ENCODE data around the gene CYP3A7. TPM values are rescaled to one million over a fixed set of nuclear protein-coding genes. Genes with fewer than 3 reads are reported as not detected.
"Not testable (repeated sequence)": the region's sequence is repeated elsewhere in the genome, so short reads cannot be mapped to it uniquely, and the experiment has no call there.

The CYP3A7 gene
- total RNA-seq, 1 donor = not detected

DNA sequence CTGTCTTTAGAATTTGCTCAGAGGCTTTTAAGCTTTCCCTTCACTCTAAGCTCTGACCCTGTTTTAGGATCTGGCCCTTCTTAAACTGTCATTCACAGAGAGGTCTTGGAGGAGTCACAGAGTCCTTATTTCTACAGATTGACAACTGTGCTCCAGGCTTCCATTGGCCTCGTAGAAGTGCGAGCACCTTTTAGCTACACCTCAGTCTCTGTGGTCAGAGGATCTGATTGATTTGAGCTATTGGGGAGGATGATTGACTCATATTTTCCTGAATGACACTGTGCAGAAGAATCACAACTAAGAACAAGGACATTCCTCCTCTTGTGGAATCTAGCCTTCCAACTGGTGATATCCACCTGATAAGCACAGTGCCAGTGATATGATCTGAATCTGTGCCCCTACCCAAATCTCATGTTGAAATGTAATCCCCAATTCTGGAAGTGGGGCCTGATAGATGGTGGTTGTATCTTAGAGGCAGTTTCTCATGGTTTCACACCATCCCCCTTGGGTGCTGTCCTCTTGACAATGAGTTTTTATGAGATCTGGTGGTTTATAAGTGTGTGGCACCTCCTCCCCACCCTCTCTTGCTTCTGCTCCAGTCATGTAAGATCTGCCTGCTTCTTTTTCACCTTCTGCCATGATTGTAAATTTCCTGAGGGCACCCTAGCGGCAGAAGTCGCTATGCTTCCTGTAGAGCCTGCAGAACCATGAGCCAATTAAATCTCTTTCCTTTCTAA is 3.2 kb downstream of the CYP3A7 start:
- no peak overlapping the region for H3K4me3 ChIP-seq (ENCODE audit: low read depth, low read length)
- no peak for DNase-seq (ENCODE audit: low read depth)
- TF ChIP-seq, protein P1, sequence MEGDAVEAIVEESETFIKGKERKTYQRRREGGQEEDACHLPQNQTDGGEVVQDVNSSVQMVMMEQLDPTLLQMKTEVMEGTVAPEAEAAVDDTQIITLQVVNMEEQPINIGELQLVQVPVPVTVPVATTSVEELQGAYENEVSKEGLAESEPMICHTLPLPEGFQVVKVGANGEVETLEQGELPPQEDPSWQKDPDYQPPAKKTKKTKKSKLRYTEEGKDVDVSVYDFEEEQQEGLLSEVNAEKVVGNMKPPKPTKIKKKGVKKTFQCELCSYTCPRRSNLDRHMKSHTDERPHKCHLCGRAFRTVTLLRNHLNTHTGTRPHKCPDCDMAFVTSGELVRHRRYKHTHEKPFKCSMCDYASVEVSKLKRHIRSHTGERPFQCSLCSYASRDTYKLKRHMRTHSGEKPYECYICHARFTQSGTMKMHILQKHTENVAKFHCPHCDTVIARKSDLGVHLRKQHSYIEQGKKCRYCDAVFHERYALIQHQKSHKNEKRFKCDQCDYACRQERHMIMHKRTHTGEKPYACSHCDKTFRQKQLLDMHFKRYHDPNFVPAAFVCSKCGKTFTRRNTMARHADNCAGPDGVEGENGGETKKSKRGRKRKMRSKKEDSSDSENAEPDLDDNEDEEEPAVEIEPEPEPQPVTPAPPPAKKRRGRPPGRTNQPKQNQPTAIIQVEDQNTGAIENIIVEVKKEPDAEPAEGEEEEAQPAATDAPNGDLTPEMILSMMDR (IDR thresholded peaks at IDR 0.05; ENCODE audit: insufficient read depth, low read depth, low read length) = no peak

DNA sequence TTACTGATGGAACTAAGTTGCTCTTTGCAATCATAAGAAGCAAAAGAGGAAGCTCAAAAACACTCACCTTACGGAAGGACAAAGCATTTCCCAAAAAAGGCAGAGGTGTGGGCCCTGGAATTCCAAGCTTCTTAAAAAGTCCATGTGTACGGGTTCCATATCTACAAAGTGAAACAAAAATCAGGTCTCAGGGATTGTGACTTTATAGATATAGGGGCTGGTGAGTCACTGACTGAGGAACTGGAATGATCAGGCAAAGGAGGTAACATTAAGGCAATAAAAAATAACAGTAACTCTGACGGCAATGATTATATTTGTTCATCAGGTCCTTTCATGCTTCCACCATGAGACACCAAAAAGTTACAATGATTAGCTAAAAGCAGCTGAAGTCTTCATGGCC is 4.0 kb downstream of the CYP3A7 start:
- DNase-seq (ENCODE audit: low read depth) = no peak
- TF ChIP-seq, protein P1 (IDR thresholded peaks at IDR 0.05; ENCODE audit: insufficient read depth, low read depth, low read length) = no peak
- H3K4me3 ChIP-seq (ENCODE audit: low read depth, low read length) = no peak overlapping the region

DNA sequence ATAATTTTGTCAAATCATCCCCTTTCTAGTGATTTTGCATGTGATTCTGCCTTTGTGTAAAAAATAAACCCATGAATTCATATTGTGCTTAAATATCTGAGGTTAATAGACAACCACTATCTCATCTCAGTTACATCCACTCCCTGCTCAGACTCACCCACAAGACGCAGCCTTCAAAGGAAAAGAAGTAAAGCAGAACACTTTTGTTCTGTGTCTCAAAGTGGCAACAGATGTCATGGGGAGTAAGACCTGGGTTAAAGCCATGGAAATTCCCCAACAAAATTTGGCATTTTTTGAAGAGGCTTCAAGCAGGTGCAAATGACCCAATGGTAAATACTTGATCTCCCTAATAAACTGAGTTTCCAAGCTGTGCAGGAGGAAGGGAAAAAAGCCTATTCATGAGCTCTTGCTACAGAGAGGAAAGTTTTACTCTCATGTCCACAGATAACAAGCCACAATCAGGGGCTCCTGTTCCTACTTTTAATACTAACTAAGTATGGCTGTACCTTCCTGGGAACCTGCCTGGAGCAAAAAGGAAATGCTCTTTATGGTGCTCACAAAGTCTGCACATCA is 4.7 kb downstream of the CYP3A7 start:
- no peak for DNase-seq (ENCODE audit: low read depth)
- no peak overlapping the region for H3K4me3 ChIP-seq (ENCODE audit: low read depth, low read length)
- TF ChIP-seq, protein P1 (IDR thresholded peaks at IDR 0.05; ENCODE audit: insufficient read depth, low read depth, low read length) = no peak

DNA sequence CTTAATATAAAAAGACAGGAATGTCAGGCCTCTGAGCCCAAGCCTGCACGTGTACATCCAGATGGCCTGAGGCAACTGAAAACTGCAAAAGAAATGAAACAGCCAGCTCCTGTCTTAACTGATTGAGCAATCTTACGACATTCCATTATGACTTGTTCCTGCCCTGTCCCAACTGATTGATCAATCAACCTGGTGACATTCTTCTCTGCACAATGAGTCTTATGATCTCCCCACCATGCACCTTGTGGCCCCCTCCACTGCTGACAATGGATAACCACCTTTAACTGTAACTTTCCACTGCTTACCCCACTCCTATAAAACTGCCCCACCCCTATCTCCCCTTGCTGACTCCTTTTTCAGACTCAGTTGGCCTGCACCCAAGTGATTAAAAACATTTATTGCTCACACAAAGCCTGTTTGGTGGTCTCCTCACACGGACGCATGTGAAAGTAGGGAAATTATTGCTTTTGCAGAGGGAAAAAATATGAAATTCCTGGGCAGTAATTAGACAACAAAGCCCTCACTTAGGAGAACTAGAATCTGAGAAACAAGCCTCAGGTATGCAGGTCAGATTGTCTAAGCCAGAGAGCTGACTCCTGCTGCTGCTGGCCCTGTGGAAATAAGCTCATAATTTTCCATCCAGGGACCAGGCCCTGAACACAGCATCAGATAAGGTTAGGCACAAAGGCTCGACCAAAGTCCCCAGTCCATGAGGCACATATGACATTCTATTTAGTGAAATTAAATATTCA is 5.3 kb downstream of the CYP3A7 start:
- H3K4me3 ChIP-seq (ENCODE audit: low read depth, low read length) = no peak overlapping the region
- TF ChIP-seq, protein P1 (IDR thresholded peaks at IDR 0.05; ENCODE audit: insufficient read depth, low read depth, low read length) = no peak
- DNase-seq (ENCODE audit: low read depth) = peak; percentile 58

DNA sequence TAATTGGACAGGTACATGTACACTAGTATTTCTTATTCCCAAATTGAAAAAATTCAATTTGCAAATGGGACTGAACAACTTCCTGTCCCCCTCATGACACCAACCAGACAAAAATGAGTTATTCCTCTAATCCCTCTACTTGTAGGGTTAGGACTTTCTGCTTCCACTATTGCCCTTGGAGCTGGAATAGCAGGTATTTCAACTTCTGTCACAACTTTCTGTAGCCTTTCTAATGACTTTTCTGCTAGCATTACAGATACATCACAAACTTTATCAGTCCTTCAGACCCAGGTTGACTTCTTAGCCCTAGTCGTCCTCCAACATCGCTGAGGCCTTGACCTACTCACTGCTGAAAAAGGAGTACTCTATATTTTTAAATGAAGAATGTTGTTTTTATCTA is 6.4 kb downstream of the CYP3A7 start:
- no peak overlapping the region for H3K4me3 ChIP-seq (ENCODE audit: low read depth, low read length)
- TF ChIP-seq, protein P1 (IDR thresholded peaks at IDR 0.05; ENCODE audit: insufficient read depth, low read depth, low read length) = no peak

DNA sequence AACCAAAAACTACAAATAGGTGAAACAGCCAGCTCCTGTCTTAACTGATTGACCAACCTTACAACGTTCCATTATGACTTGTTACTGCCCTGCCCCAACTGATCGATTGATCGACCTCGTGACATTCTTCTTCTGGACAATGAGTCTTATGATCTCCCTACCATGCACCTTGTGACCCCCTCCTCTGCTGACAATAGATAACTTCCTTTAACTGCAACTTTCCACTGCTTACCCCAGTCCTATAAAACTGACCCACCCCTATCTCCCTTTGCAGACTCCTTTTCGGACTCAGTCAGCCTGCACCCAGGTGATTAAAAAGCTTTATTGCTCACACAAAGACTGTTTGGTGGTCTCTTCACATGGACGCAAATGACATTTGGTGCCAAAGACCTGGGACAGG is 11.8 kb downstream of the CYP3A7 start:
- H3K4me3 ChIP-seq (ENCODE audit: low read depth, low read length); DNase-seq (ENCODE audit: low read depth): not testable (repeated sequence)

More for the DNA sequence above, 6.4 kb downstream of the CYP3A7 start:
- DNase-seq (ENCODE audit: low read depth) = no peak

Measured in fibroblast of villous mesenchyme (primary cell).